WI38 (cell line): ENCODE measurements around the gene TMUB1.

ENCODE experiments used
- H3K4me3 ChIP-seq: 2 replicates; pipeline ENCODE4 v1.5.1; 2011; ENCODE audit warnings: low read depth, mild to moderate bottlenecking, control low read depth, low read length
- CTCF ChIP-seq: IDR thresholded peaks from 2 replicates; pipeline ENCODE4 v1.5.1; 2012; ENCODE audit warnings: low read depth, mild to moderate bottlenecking, control low read depth, low read length

TMUB1 gene

GRCh38 chr7:151109094-151110048 is 26.1 kb upstream of the TMUB1 start:
- no peak for TF ChIP-seq CTCF
- H3K4me3 ChIP-seq: no peak overlapping the region

- TF ChIP-seq CTCF: no peak
- H3K4me3 ChIP-seq: no peak overlapping the region
These were observed 24.6 kb upstream of the TMUB1 start for GRCh38 chr7:151107882-151108281.

GRCh38 chr7:151104411-151105235 is 21.3 kb upstream of the TMUB1 start:
- no peak for TF ChIP-seq CTCF
- no peak overlapping the region for H3K4me3 ChIP-seq

GRCh38 chr7:151103973-151104372 is 20.7 kb upstream of the TMUB1 start:
- H3K4me3 ChIP-seq: no peak overlapping the region
- TF ChIP-seq CTCF: no peak

GRCh38 chr7:151102991-151103390 is 19.7 kb upstream of the TMUB1 start:
- no peak for TF ChIP-seq CTCF
- H3K4me3 ChIP-seq: no peak overlapping the region

- H3K4me3 ChIP-seq: no peak overlapping the region
- TF ChIP-seq CTCF: no peak
These were observed 18.5 kb upstream of the TMUB1 start for GRCh38 chr7:151101621-151102396.
